GM18502 (cell line): ENCODE results near the gene GALNT6.
"Not testable (repeated sequence)": the region's sequence is repeated elsewhere in the genome, so short reads cannot be mapped to it uniquely, and the experiment has no call there.

Experiments
- ATAC-seq: cut with Tn5 transposase; IDR thresholded peaks from one replicate; pipeline ENCODE4 v1.9.1; 2021; ENCODE audit warnings: mild to moderate bottlenecking; ENCODE audit not compliant: unreplicated experiment, poor library complexity

GALNT6 gene

GRCh38 chr12:51326698-51327439 is 64.3 kb downstream of the GALNT6 start:
- peak; percentile 52 for ATAC-seq

DNA sequence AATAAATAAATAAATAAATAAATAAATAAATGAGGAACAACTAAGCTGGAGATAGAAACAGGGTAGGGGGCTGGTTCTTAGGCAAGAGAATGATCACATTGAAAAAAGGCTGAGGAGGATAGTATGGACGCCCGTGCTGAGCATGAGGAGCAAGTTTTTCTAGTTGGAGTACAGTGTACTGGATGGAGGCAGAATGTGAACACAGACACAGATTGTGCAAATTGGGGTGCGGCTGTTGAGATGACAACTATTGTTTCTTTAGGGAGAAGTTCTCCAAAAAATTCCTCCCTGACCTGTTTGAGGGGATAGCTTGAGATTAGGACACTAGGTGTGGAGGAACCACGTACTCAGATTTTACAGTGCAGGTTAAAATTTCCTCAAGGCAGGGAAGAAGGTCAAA is 66.3 kb downstream of the GALNT6 start:
- ATAC-seq, result no peak

DNA sequence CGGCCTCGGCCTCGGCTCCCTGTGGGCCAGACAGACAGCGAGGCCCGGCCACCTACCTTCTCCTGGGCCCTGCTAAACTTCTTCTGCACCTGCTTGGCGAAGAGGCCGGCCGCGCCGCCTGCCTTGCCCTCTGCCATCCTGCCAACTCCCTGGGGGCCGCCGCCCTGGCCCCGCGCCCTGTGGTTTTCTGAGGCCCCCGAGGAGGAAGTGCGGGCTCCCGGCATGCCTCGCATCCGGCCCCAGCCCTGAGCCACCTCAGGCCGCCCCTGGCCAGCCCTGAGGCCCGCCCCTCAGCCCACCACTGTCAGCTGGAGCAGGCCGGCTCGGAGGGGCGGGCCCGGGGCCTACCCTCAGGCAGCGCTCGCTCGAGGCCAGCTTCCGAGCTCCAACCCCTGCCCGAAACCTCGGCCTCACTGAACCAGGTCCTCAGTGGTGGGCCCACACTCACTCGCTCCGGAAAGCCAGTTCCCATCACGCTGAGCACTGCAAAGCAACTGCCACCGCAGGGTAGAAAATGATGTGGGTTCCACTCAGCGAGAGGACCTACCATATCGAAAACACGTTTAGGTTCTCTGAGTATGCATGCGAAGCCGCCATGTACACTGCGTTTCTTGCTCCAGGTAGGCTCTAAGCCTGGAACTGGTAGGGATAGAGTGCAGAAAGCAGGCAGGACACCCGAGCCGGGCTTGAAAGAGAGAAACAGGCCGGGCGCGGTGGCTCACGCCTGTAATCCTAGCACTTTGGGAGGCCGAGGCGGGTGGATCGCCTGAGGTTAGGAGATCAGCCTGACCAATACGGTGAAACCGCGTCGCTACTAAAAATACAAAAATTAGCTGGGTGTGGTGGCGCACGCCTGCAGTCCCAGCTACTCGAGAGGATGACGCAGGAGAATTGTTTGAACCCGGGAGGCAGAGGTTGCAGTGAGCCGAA is 67.0 kb downstream of the GALNT6 start, which contains the start of gene BIN2:
BIN2 (minus strand) TSS at position 209 of the 930 bp plus-strand sequence; CDS start at position 137, 72 bp downstream.
- peak; percentile 56 for ATAC-seq

- no peak for ATAC-seq
Observed at GRCh38 chr12:51323317-51323960, 67.8 kb downstream of the GALNT6 start.

GRCh38 chr12:51322452-51322851 is 68.8 kb downstream of the GALNT6 start:
- ATAC-seq, result no peak

DNA sequence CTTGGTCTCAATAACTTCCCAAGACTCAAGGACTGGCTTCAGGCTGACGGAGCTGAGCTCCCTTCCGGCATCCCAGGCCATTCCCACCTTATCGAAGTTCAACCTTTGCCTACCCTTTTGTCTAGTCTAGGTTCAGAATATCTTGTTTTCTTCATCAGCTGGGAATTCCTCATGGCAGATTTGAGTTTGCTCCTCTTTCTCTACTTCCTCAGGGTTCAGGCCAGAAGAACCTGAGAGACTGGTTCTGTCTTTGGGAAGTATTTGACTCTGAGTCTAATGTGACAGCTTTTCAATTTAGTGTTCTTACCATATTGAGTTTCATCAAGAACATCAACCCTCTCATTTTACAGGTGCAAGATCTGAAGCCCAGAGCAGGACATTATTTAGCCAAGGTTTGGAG is 69.3 kb downstream of the GALNT6 start:
- ATAC-seq, result no peak

DNA sequence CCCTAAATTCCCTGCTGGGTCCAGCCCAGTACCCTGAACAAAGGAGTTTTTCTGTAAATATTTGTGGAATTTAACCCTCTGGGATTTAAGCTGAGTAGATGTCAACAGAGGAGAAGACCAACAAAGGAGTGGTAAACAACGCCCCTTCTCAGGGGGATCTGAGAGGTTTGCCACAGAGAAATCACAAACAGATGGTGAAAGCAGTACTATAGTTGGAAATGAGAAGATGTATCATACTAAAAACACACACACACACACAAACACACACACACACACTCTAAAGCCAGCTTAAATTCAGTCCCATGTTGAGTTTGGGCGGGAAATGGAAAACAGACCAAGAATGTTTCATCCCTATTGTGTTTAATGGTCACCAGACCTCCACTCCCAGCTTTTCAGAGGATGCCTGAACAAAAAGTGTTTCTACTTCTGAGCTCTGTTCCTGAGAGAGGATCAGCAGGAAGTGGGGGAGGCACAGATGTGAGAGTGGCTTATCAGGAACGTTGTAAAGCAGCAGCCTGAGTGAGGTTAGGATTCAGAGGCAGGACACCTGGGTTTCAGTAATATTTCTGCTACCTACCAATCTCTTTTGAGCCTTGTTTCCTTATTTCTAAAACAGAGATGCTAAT is 70.4 kb downstream of the GALNT6 start:
- no peak for ATAC-seq

GRCh38 chr12:51320311-51320694 is 70.9 kb downstream of the GALNT6 start:
- no peak for ATAC-seq

DNA sequence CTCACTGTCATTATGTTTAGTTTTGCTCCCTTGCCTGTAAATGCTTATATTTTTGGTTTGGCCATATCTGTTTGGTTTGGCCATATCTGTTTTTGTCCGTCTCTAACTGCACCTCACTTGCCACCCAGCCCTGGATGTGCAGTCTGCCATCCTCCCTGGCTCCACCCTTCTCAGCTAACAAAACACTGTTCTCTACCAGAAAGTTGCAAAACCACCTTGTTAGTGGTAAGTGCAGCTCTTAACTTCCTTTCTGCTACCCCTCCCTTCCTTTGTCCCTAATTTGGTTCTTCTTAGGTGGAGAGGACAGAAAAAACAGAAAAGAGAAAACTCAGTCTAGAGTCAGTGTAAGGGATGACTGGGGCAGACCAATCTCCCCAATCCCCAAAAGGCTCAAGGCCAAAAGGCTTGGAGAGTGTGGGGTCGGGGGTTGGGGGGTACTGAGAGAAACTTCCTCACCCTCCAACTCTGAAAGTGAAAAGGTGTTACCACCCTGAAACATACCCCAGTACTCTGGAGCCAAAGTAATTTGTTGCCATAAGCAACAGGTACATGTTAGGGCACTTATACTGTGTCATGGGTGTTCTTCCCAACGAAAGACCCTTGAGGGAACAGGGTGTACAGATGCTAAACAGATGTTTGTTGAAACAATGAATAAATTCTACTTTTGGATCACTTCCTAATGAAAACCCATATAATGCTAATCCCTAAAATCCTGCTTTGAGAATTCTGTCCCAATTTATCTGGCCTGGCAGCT is 72.2 kb downstream of the GALNT6 start:
- ATAC-seq, result peak; percentile 37

GRCh38 chr12:51318057-51318806 is 73.0 kb downstream of the GALNT6 start:
- ATAC-seq, result not testable (repeated sequence)

DNA sequence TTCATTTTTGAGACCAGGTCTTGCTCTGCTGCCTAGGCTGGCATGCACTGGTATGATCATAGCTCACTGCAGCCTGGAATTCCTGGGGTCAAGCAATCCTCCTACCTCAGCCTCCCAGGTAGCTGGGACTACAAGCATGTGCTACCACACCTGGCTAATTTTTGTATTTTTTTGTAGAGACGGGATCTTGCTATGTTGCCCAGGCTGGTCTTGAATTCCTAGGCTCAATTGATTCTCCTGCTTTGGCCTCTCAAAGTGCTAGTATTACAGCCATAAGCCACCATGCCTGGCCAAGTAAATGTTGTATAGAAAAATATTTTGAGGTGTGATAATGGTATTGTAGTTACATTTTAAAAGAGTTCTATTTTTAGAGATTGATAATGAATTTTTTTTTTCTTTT is 79.8 kb downstream of the GALNT6 start:
- ATAC-seq, result no peak

- no peak for ATAC-seq
Observed at GRCh38 chr12:51307655-51308593, 83.3 kb downstream of the GALNT6 start.

DNA sequence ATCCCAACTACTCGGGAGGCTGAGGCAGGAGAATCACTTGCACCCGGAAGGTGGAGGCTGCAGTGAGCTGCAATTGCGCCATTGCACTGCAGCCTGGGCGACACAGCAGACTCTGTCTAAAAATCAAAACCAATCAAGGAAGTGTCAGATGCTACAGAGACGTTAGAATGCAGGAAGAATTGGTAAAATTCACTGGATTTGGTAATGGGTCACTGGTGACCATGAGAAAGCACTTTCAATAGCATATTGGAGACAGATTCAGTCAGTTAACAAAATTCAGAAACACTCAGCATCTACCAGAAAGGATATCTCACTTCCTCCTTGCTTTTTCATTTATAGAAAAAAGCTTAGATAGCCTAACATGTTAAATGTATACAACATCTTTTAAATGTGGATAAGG is 84.7 kb downstream of the GALNT6 start:
- no peak for ATAC-seq
